WTC11 (cell line): ENCODE measurements around the gene CARD19. TPM values are rescaled to one million over a fixed set of nuclear protein-coding genes. Genes with fewer than 3 reads are reported as not detected.

Experiments
- ATAC-seq: fragments of 200-7000 bp; cut with Tn5 transposase; 2 replicates; pipeline ENCODE4 v1.10.0; 2021; ENCODE audit warnings: mild to moderate bottlenecking, moderate library complexity
- CTCF ChIA-PET: fragments of 300-600 bp; sonication (Branson Sonifier 250); formaldehyde crosslinking; loops from one replicate; lab custom pipeline; 2021; ENCODE audit warnings: antibody characterized with exemption; lab: Charles Lee
- POLR2A ChIA-PET: fragments of 350-600 bp; sonication (Branson Sonifier 250); formaldehyde crosslinking; loops from one replicate; lab custom pipeline; 2021; ENCODE audit warnings: antibody characterized with exemption; lab: Charles Lee
- DNase-seq: peaks from one replicate; pipeline ENCODE4 v3.0.0; 2021; ENCODE audit warnings: low spot score
- H3K27ac Mint-ChIP-seq: 2 replicates; pipeline ENCODE4 v1.8.0; 2021; ENCODE audit warnings: mixed read lengths
- H3K27me3 Mint-ChIP-seq: 2 replicates; pipeline ENCODE4 v1.8.0; 2021; ENCODE audit warnings: low read depth, mild to moderate bottlenecking, moderate library complexity, mixed read lengths
- H3K36me3 Mint-ChIP-seq: 2 replicates; pipeline ENCODE4 v1.8.0; 2021; ENCODE audit warnings: mixed read lengths
- H3K4me1 Mint-ChIP-seq: 2 replicates; pipeline ENCODE4 v1.8.0; 2022; ENCODE audit warnings: mixed read lengths
- H3K4me3 Mint-ChIP-seq: 2 replicates; pipeline ENCODE4 v1.8.0; 2021; ENCODE audit warnings: mild to moderate bottlenecking, moderate library complexity, mixed read lengths
- H3K9me3 Mint-ChIP-seq: 2 replicates; pipeline ENCODE4 v1.8.0; 2021; ENCODE audit warnings: mixed read lengths
- AFF4 ChIP-seq: sonication (generic); formaldehyde crosslinking; IDR thresholded peaks from 2 replicates; pipeline ENCODE4 v1.8.1; 2023; ENCODE audit warnings: mild to moderate bottlenecking, missing genetic modification reagents, borderline replicate concordance
- ATF1 ChIP-seq: sonication (generic); formaldehyde crosslinking; IDR thresholded peaks from 2 replicates; pipeline ENCODE4 v1.8.1; 2023; ENCODE audit warnings: mild to moderate bottlenecking, moderate library complexity, missing genetic modification reagents
- ATF6 ChIP-seq: sonication (generic); formaldehyde crosslinking; IDR thresholded peaks from 2 replicates; pipeline ENCODE4 v1.8.1; 2023; ENCODE audit warnings: mild to moderate bottlenecking, missing genetic modification reagents
- CBFB ChIP-seq: sonication (generic); formaldehyde crosslinking; IDR thresholded peaks from 2 replicates; pipeline ENCODE4 v1.8.1; 2022; ENCODE audit warnings: mild to moderate bottlenecking, low read depth, missing genetic modification reagents
- ESRRA ChIP-seq: sonication (generic); formaldehyde crosslinking; IDR thresholded peaks from 2 replicates; pipeline ENCODE4 v1.8.1; 2022; ENCODE audit warnings: mild to moderate bottlenecking, missing genetic modification reagents, borderline replicate concordance
- FOXJ3 ChIP-seq: sonication (generic); formaldehyde crosslinking; IDR thresholded peaks from 2 replicates; pipeline ENCODE4 v1.9.0; 2021; ENCODE audit warnings: missing genetic modification reagents, mild to moderate bottlenecking, borderline replicate concordance
- GABPB1 ChIP-seq: sonication (generic); formaldehyde crosslinking; IDR thresholded peaks from 2 replicates; pipeline ENCODE4 v1.8.1; 2023; ENCODE audit warnings: mild to moderate bottlenecking, missing genetic modification reagents
- KAT7 ChIP-seq: sonication (generic); formaldehyde crosslinking; IDR thresholded peaks from 2 replicates; pipeline ENCODE4 v1.8.1; 2023; ENCODE audit warnings: missing genetic modification reagents, mild to moderate bottlenecking, borderline replicate concordance
- NR3C1 ChIP-seq: sonication (generic); formaldehyde crosslinking; conservative IDR thresholded peaks from 2 replicates; pipeline ENCODE4 v1.8.1; 2023; ENCODE audit warnings: low read depth, mild to moderate bottlenecking, missing genetic modification reagents
- SMAD4 ChIP-seq: sonication (generic); formaldehyde crosslinking; IDR thresholded peaks from 2 replicates; pipeline ENCODE4 v1.8.0; 2022; ENCODE audit warnings: mild to moderate bottlenecking, missing genetic modification reagents
- TCF7 ChIP-seq: sonication (generic); formaldehyde crosslinking; IDR thresholded peaks from 2 replicates; pipeline ENCODE4 v1.8.0; 2022; ENCODE audit warnings: mild to moderate bottlenecking, low read depth, missing genetic modification reagents, moderate library complexity
- TEAD1 ChIP-seq: sonication (generic); formaldehyde crosslinking; IDR thresholded peaks from 2 replicates; pipeline ENCODE4 v1.8.0; 2022; ENCODE audit warnings: mild to moderate bottlenecking, missing genetic modification reagents
- ZNF138 ChIP-seq: sonication (generic); formaldehyde crosslinking; conservative IDR thresholded peaks from 2 replicates; pipeline ENCODE4 v1.8.1; 2022; ENCODE audit warnings: mild to moderate bottlenecking, moderate library complexity, missing genetic modification reagents
- total RNA-seq: library from RNA; stranded (reverse); gene quantifications from 3 replicates; pipeline ENCODE4 v1.2.3, GENCODE V29; 2021
- TF ChIP-seq, protein P1 (sequence below): fragments of 250-450 bp; sonication (Bioruptor Pico); IDR thresholded peaks from 2 replicates; pipeline ENCODE4 v1.9.0; 2021; ENCODE audit warnings: mild to moderate bottlenecking
- TF ChIP-seq, protein P2 (sequence below): sonication (generic); formaldehyde crosslinking; IDR thresholded peaks from 2 replicates; pipeline ENCODE4 v1.8.0; 2022; ENCODE audit warnings: mild to moderate bottlenecking, missing genetic modification reagents
- TF ChIP-seq, protein P3 (sequence below): sonication (generic); formaldehyde crosslinking; IDR thresholded peaks from 2 replicates; pipeline ENCODE4 v1.8.1; 2023; ENCODE audit warnings: mild to moderate bottlenecking, missing genetic modification reagents, moderate library complexity
- TF ChIP-seq, protein P4 (sequence below): sonication (generic); formaldehyde crosslinking; IDR thresholded peaks from 2 replicates; pipeline ENCODE4 v1.8.1; 2023; ENCODE audit warnings: mild to moderate bottlenecking, missing genetic modification reagents

Gene CARD19
- total RNA-seq, 1 experiment from 2014 or later: 34.5 TPM

- TF ChIP-seq, protein P1, sequence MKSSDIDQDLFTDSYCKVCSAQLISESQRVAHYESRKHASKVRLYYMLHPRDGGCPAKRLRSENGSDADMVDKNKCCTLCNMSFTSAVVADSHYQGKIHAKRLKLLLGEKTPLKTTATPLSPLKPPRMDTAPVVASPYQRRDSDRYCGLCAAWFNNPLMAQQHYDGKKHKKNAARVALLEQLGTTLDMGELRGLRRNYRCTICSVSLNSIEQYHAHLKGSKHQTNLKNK: no peak
- TF ChIP-seq GABPB1: no peak
- no peak for TF ChIP-seq SMAD4 (CRISPR knock-in tag)
- no peak for TF ChIP-seq ATF1
- no peak for TF ChIP-seq CBFB (CRISPR knock-in tag)
- TF ChIP-seq TEAD1 (CRISPR knock-in tag): no peak
- no peak for TF ChIP-seq TCF7
- TF ChIP-seq ESRRA (CRISPR knock-in tag): no peak
- Mint-ChIP-seq H3K36me3 (peaks cover 12% of the 10 kb centered on the region), H3K27me3 (no peaks in the 10 kb centered on the region; the same call in 1 of the 2 replicates), H3K27ac (no peak overlapping the region), H3K4me1 (peaks cover 4% of the 10 kb centered on the region), H3K9me3 (peaks cover 11% of the 10 kb centered on the region), H3K4me3 (no peak overlapping the region)
- DNase-seq (no peak), ATAC-seq (no peak)
- POLR2A ChIA-PET: no interaction called here
- CTCF ChIA-PET: no interaction called here
These were observed 7.0 kb upstream of the CARD19 start for GRCh38 chr9:93089024-93089423.

GRCh38 chr9:93089481-93089991 lies 6.5 kb upstream of the CARD19 start:
- Mint-ChIP-seq H3K27me3 (no peaks in the 10 kb centered on the region; the same call in 1 of the 2 replicates), H3K27ac (no peak overlapping the region), H3K4me1 (peaks cover 4% of the 10 kb centered on the region), H3K36me3 (peaks cover 12% of the 10 kb centered on the region), H3K9me3 (peaks cover 11% of the 10 kb centered on the region), H3K4me3 (no peak overlapping the region)
- ATAC-seq: no peak
- DNase-seq: no peak
- CTCF ChIA-PET: no interaction called here
- TF ChIP-seq ATF6 (no peak), ZNF138 (CRISPR knock-in tag) (no peak), NR3C1 (CRISPR knock-in tag) (no peak), AFF4 (CRISPR knock-in tag) (no peak), KAT7 (CRISPR knock-in tag) (no peak), FOXJ3 (CRISPR knock-in tag) (no peak)
- TF ChIP-seq, protein P2, sequence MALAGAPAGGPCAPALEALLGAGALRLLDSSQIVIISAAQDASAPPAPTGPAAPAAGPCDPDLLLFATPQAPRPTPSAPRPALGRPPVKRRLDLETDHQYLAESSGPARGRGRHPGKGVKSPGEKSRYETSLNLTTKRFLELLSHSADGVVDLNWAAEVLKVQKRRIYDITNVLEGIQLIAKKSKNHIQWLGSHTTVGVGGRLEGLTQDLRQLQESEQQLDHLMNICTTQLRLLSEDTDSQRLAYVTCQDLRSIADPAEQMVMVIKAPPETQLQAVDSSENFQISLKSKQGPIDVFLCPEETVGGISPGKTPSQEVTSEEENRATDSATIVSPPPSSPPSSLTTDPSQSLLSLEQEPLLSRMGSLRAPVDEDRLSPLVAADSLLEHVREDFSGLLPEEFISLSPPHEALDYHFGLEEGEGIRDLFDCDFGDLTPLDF (CRISPR knock-in tag): no peak
- TF ChIP-seq, protein P3, sequence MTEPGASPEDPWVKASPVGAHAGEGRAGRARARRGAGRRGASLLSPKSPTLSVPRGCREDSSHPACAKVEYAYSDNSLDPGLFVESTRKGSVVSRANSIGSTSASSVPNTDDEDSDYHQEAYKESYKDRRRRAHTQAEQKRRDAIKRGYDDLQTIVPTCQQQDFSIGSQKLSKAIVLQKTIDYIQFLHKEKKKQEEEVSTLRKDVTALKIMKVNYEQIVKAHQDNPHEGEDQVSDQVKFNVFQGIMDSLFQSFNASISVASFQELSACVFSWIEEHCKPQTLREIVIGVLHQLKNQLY (CRISPR knock-in tag): no peak
- TF ChIP-seq, protein P4, sequence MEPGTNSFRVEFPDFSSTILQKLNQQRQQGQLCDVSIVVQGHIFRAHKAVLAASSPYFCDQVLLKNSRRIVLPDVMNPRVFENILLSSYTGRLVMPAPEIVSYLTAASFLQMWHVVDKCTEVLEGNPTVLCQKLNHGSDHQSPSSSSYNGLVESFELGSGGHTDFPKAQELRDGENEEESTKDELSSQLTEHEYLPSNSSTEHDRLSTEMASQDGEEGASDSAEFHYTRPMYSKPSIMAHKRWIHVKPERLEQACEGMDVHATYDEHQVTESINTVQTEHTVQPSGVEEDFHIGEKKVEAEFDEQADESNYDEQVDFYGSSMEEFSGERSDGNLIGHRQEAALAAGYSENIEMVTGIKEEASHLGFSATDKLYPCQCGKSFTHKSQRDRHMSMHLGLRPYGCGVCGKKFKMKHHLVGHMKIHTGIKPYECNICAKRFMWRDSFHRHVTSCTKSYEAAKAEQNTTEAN (CRISPR knock-in tag): no peak
- POLR2A ChIA-PET: no interaction called here
